ENCODE results near the gene ZNF839.

DNA sequence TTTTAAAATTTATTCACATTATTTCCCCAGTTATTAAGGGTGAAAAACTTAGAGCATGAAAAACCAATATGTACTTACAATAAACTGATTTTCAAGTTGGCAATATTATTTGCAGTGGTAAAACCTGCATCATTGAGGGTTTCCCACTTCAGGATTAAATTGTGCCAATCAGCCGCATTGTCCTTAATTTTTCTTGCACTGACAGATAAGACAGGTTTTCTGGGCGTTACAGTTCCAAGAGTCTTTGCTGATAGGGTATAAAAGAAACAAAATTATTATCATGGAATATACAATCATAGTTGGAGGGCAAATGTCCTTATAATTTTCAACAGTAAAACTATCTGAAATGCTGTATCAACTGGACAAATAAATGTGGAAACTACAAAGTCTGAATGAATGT is 39.8 kb downstream of the ZNF839 start:
- TF ChIP-seq POLR2AphosphoS5 (IDR thresholded peaks at IDR 0.05; ENCODE audit: borderline replicate concordance, low read depth, low read length) (no peak), EZH2 (IDR thresholded peaks at IDR 0.05) (no peak)
